GM19193 (cell line): ENCODE data around the gene CLDN9.

ENCODE experiments used
- POLR2A ChIP-seq: IDR thresholded peaks from 4 replicates; pipeline ENCODE4 v1.6.1; 2011; ENCODE audit not compliant: insufficient read depth, insufficient read length; ENCODE audit errors: extremely low read depth

Gene CLDN9

GRCh38 chr16:3020247-3020603, 7.5 kb downstream of the CLDN9 start, which contains the start of gene TNFRSF12A:
Gene TNFRSF12A (plus strand): TSS chr16:3020368. CDS start chr16:3020398, 30 bp downstream.
- TF ChIP-seq POLR2A, result peak; percentile 70

GRCh38 chr16:3020604-3021448, 8.1 kb downstream of the CLDN9 start:
- no peak for TF ChIP-seq POLR2A

- no peak for TF ChIP-seq POLR2A
Observed at GRCh38 chr16:3021449-3022207, 8.9 kb downstream of the CLDN9 start.

- no peak for TF ChIP-seq POLR2A
Observed at GRCh38 chr16:3022208-3022683, 9.5 kb downstream of the CLDN9 start.

GRCh38 chr16:3022684-3023414, 10.1 kb downstream of the CLDN9 start:
- no peak for TF ChIP-seq POLR2A

GRCh38 chr16:3023415-3023668, 10.6 kb downstream of the CLDN9 start:
- no peak for TF ChIP-seq POLR2A

- TF ChIP-seq POLR2A, result peak; percentile 89
Observed at GRCh38 chr16:3023669-3024478, 11.2 kb downstream of the CLDN9 start, which contains the start of the genes HCFC1R1 and THOC6. Gene HCFC1R1 (minus strand): TSS chr16:3023942. CDS start chr16:3023941, 1 bp downstream. Gene THOC6 (plus strand): TSS chr16:3024035. CDS start chr16:3024327, 292 bp downstream.

- no peak for TF ChIP-seq POLR2A
Observed at GRCh38 chr16:3025032-3026002, 12.6 kb downstream of the CLDN9 start.

GRCh38 chr16:3026003-3026378, 13.3 kb downstream of the CLDN9 start:
- TF ChIP-seq POLR2A, result no peak

GRCh38 chr16:3026609-3027488, 14.1 kb downstream of the CLDN9 start:
- TF ChIP-seq POLR2A, result no peak

GRCh38 chr16:3027489-3027795, 14.7 kb downstream of the CLDN9 start:
- TF ChIP-seq POLR2A, result no peak

- peak; percentile 37 for TF ChIP-seq POLR2A
Observed at GRCh38 chr16:3027983-3028715, 15.4 kb downstream of the CLDN9 start.
